Measurements from ENCODE around the gene PAX9.

Gene PAX9

DNA sequence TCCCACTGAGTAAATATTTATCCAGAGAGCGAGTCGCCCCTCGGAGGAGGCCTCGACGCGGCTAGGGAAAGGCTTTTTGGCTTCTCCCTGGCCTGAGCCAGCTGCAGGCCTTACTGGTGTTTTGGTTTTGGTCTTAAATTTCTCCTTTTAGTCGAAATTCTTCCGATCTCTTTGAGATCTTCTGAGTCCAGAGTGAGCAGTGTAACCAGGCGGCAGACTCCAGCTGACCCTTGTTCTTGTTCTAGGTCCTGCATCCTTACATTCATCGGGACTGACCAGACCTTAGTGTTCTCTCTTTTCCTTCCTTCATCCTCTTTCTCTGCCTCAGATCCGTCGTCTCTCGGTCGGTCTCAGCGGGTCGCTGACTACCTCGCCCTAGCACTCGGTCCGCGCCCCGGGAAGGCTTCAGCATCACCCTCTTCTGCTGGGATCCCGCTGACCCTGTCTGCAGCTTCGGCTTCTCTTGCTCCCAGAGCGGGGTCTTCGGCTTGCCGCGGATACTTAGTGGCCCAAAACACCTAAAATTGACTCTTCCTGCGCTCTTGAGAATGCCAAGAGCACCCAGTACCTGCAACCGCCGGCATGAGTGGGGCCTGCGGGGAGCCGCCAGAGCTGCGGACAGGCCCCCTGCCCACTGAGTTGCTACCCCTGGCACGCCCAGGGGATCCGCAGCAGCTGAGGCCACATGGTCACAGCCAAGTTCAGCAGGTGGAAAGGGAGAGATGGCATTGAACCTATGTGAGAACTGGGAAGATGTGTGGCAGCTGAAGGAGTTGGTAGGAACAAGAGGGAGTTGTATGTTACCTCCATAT lies 2.4 kb upstream of the PAX9 start:
- TF ChIP-seq, protein P1, sequence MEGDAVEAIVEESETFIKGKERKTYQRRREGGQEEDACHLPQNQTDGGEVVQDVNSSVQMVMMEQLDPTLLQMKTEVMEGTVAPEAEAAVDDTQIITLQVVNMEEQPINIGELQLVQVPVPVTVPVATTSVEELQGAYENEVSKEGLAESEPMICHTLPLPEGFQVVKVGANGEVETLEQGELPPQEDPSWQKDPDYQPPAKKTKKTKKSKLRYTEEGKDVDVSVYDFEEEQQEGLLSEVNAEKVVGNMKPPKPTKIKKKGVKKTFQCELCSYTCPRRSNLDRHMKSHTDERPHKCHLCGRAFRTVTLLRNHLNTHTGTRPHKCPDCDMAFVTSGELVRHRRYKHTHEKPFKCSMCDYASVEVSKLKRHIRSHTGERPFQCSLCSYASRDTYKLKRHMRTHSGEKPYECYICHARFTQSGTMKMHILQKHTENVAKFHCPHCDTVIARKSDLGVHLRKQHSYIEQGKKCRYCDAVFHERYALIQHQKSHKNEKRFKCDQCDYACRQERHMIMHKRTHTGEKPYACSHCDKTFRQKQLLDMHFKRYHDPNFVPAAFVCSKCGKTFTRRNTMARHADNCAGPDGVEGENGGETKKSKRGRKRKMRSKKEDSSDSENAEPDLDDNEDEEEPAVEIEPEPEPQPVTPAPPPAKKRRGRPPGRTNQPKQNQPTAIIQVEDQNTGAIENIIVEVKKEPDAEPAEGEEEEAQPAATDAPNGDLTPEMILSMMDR (IDR thresholded peaks at IDR 0.05; ENCODE audit: low read depth, low read length, missing control alignments) = no peak
- no peak overlapping the region for H3K4me3 ChIP-seq (replicated peaks; ENCODE audit: low read depth, low read length)
- no peak for DNase-seq (ENCODE audit: extremely low read depth, low read depth)

DNA sequence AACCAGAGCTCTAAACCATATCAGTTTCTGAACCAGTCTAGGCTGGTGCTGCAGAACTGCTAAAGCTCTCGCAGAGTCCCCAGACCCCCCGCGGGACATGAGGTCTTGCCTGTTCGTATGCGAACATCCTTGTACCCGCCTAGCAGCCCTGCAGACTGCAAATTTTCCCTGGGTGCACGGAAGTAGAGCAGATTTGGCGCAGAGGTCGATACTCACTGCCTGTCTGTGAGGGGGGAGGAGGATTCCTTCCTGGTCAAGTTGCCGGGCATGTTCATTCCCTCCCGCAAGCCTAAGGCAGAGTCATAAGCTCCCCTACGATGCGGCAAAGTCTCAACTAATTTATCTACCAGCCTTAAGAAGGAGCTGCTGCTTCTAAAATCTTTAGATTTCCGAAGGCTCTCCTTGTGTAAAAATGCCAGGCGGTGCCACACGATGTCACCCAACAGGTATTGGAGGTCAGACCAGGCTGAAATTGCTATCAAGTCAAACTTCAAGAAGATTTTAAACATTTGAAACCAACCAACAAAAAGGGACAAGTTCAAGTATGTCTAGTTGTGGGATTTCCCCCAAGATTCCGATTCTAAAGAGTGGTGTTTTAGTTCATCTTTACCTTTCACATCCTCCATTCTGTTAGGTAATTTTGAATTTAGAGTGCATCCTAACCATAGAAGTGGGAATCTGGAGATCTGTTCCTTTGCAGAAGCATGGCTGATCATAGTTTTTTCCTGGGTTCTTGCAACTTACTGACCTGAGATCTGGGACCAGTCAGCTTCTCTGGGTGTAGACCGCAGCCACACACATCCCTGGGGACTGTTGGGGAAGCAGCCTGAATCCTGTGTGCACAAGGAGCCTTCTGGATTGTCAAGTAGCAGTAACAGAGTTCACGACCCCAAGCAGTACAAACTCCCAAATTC lies 1.6 kb upstream of the PAX9 start:
- no peak overlapping the region for H3K4me3 ChIP-seq (replicated peaks; ENCODE audit: low read depth, low read length)
- TF ChIP-seq, protein P1 (IDR thresholded peaks at IDR 0.05; ENCODE audit: low read depth, low read length, missing control alignments) = no peak
- no peak for DNase-seq (ENCODE audit: extremely low read depth, low read depth)

DNA sequence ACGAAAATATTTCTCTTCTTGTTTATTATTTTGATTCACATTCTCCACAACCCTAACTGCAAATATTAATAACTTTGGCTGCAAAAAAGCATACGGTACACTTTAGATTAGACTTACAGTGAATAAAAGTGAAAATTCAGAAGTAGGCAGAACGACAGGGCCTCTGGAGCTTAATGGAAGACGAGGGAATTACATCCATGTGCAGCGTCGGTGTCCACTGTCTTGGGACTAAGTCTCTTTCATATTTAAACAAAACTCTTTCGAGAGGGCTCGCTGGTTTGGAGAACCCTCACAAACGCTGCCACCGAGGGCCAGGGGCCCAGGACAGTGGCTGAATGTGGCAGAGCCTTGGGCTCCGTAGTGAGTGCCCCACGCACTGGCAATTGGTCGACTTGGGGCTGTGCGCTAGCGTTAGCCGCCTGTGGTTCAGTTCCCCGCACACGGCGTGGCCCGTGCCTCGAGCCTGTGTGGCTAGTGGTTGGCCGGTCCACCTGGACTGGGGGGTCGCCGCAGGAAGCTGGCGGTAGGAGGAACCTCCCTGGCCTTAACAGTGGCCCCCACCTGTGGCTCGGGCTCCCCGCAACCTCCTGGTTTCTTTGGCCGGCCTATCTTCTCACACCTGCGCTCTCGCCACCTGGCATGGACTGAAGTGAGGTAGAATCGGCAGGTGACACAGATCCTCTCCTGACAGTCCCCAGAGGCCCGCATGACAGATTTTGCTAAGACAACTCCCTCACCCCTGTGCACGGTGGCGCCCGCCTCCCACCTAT lies 739 bp upstream of the PAX9 start:
- TF ChIP-seq, protein P1 (IDR thresholded peaks at IDR 0.05; ENCODE audit: low read depth, low read length, missing control alignments) = no peak
- DNase-seq (ENCODE audit: extremely low read depth, low read depth) = no peak
- no peak overlapping the region for H3K4me3 ChIP-seq (replicated peaks; ENCODE audit: low read depth, low read length)

DNA sequence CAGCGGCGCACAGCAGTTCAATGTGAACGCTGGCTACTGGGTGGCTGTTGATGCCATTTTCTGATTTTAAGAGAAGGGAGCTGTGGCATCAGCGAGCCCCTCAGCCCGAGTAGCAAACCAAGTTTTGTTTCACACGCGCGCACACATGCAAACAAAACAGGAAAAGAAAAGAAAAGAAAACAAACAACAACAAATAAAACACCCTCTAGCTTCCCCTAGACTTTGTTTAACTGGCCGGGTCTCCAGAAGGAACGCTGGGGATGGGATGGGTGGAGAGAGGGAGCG lies 540 bp downstream of the PAX9 start:
- DNase-seq (ENCODE audit: extremely low read depth, low read depth) = no peak
- no peak overlapping the region for H3K4me3 ChIP-seq (replicated peaks; ENCODE audit: low read depth, low read length)
- TF ChIP-seq, protein P1 (IDR thresholded peaks at IDR 0.05; ENCODE audit: low read depth, low read length, missing control alignments) = no peak

DNA sequence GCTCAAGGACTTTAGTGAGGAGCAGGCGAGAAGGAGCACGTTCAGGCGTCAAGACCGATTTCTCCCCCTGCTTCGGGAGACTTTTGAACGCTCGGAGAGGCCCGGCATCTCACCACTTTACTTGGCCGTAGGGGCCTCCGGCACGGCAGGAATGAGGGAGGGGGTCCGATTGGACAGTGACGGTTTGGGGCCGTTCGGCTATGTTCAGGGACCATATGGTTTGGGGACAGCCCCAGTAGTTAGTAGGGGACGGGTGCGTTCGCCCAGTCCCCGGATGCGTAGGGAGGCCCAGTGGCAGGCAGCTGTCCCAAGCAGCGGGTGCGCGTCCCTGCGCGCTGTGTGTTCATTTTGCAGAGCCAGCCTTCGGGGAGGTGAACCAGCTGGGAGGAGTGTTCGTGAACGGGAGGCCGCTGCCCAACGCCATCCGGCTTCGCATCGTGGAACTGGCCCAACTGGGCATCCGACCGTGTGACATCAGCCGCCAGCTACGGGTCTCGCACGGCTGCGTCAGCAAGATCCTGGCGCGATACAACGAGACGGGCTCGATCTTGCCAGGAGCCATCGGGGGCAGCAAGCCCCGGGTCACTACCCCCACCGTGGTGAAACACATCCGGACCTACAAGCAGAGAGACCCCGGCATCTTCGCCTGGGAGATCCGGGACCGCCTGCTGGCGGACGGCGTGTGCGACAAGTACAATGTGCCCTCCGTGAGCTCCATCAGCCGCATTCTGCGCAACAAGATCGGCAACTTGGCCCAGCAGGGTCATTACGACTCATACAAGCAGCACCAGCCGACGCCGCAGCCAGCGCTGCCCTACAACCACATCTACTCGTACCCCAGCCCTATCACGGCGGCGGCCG lies 1.1 kb downstream of the PAX9 start:
- no peak for DNase-seq (ENCODE audit: extremely low read depth, low read depth)
- TF ChIP-seq, protein P1 (IDR thresholded peaks at IDR 0.05; ENCODE audit: low read depth, low read length, missing control alignments) = no peak
- no peak overlapping the region for H3K4me3 ChIP-seq (replicated peaks; ENCODE audit: low read depth, low read length)

All from HFF-Myc (cell line).